HG02610 (cell line): ENCODE results near the gene DPYD.

Experiments
- ATAC-seq: cut with Tn5 transposase; IDR thresholded peaks from one replicate; pipeline ENCODE4 v1.9.1; 2021; ENCODE audit warnings: mild to moderate bottlenecking, moderate library complexity; ENCODE audit not compliant: unreplicated experiment

DPYD gene

DNA sequence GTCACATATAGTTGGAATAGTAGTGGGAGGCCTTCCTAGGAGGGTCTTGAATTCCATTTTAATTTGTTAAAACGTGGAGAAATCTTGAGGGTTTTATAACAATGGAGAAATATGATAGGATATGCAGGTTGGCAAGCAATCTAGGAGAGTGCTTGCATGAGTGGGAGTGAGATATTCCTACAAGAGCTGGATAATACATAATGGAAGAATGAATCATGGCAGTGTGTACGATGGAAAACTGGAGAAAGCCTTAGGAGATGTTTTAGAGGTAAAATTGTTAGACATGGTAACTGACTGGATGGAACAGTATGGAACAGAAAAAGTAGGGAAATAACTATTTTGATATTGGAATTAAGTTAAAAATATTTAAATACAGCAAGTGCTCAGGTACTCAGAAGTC is 846.9 kb downstream of the DPYD start:
- ATAC-seq, result no peak

DNA sequence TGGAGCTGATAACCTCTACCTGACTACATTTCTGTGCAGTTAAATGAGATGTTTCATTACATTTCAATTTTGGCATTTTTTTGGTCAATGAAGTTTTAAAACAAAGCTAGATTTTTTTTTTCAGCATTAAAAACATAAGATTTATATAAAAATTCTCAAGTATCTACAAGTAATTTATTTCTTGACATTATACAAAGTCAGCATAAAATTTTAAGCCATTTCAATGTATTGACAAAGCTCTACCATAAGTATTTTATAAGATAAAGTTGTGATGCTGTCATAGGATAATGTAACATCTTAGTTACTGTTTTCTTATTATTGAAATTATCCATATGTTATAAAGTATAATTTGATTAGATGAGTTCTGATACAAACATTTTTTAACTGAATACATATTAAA is 847.7 kb downstream of the DPYD start:
- ATAC-seq, result no peak

DNA sequence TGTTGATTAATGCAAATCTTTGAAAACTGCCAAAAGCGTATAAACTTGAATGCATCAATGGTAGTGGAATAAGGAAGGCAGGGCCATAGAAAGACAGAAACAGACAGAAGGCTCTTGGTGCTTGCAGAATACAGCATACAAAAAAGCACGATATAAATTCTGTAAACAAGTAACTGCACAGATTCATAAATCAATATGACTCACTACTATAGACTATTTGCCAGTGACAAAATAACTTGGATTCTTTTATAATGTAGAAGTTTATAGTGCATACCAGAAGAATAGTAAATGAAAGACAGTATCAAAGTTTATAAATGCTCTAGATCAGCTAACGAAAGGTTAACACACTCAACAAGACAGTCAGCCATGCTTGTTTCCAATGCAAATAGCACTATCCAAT is 849.7 kb downstream of the DPYD start:
- no peak for ATAC-seq

DNA sequence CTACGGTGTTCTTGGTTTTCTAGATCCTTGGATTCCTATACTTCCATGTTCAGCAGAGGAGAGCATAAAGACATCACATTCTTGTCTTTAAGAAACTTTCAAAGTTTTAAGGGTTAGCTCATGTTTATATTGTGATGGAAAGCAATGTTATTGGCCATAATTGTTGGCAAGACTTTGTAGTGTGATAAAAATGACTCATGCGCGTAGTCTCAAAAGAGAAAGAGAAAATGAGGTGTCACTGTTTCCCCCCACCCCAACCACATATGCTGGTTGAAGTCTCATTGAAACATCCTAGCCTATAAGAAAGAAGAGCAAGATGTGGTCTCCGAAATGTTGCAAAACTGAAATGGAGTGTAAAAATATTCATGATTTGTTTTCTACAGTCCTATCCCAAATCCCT is 850.5 kb downstream of the DPYD start:
- ATAC-seq, result no peak

DNA sequence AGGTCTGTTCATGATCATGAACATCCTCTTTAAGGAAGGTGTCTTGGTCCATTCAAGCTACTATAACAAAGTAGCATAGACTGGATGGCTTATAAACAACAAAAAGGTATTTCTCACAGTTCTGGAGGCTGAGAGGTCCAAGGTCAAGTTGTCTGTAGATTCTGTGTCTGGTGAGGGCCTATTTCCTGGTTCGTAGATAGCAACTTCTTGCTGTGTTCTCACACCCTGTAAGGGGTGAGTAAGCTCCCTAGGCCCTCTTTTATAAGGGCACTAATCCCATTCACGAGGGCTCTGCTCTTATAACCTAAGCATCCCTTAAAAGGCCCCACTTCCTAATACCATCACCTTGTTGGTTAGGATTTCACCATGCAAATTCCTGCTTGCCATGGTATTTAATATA is 851.5 kb downstream of the DPYD start:
- ATAC-seq, result no peak

DNA sequence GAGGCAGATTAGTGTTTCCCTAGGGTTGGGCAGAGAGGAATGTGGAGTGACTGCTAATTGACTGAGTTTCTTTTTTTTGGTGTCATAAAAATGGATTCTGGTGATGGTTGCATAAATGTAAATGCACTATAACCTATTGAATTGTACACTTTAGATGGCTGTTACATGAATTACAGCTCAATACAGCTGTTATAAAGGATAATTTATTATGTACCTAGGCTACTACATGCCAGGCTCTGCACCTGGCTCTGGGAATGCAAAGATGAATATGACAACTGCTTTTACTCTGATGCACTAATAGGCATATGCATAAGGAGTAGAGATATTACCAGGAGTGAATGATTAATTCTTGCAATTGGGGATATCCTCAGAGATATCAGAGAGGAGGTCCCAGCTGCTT is 854.0 kb downstream of the DPYD start:
- no peak for ATAC-seq

DNA sequence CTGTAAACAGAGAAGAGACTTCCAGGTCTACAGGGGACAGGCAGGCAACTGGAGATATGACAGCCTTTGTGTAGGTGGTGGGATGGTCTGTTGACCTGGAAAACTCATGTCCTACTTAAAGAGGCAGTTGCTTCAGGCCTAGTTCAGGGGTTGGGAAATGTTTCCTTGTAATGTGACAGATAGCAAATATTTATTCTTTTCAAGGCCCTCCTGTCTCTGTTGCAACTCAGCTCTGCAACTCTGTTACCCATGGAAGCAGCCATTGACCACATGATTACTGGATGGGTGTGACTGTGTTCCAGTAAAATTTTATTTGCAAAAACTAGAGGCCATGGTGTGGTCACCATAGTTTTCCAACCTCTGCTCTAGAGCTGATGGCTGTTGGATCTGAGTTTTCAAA is 857.3 kb downstream of the DPYD start:
- no peak for ATAC-seq

DNA sequence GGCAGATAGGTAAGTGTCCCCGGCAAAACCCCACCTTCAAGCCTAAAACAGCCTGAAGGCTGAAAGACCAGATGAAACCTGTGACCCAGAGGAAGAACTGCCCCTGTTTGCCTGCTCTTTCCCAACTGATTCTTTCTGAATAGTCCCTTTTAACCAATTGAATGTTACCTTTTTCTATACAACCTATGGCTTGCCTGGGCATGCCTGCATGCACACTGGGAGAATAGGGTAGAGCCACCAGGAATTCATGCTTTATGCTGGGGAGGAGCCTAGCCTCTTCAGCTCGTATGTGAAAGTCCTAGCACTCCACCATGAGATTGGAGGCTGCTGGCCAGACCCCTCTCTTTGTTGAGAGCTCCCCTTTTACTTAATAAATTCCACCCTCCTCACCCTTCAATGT is 859.2 kb downstream of the DPYD start:
- no peak for ATAC-seq

DNA sequence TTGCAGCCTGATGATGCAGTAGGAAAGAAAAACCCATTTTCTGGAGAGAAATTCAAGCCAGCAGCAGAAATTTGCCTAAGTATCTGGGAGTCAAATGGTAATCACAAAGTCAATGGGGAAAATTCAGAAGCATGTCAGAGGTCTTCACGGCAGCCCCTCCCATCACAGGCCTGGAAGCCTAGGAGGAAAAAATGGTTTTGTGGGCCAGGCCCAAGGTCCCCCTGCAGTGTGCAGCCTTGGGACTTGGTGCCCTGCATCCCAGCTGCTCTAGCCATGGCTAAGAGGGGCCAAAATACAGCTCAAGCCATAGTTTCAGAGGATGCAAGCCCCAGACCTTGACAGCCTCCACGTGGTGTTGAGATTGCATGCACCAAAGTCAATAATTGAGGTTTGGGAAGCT is 864.4 kb downstream of the DPYD start:
- no peak for ATAC-seq

DNA sequence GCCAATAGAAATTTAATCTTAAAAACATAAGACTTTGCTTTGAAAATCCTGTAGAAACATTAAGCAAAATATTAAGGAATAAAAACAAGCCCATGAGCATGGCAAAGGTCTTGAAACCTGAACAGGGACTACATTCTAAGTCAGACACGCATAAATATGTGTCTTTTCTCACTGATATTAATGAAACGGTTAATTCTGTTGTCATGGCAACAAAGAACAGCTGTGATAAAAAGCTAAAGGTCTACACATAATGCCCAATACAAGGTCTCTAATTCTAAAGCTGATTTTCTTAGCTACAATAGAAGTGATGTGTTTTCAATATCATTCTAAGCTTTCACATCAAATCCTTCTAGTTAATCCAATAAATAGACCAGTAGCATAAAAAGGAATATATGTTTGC is 867.6 kb downstream of the DPYD start:
- ATAC-seq, result no peak

DNA sequence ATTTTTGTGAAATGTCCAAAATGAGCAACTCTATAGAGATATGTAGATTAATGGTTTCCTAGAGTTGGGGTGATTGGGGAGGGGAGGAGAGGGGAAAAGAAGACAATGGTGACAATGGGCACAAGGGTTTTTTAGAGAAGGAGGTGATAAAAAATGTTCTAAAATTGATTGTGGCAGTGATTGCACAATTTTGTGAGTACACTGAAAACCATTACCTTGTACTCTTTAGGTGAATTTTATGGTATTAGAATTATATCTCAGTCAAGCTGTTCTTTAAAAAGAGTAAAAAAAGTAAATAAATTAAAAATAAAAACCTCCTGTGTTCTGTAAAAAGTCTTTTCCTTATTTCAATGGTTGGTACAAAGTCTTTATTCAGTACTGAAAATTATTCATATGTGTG is 869.0 kb downstream of the DPYD start:
- ATAC-seq, result no peak

DNA sequence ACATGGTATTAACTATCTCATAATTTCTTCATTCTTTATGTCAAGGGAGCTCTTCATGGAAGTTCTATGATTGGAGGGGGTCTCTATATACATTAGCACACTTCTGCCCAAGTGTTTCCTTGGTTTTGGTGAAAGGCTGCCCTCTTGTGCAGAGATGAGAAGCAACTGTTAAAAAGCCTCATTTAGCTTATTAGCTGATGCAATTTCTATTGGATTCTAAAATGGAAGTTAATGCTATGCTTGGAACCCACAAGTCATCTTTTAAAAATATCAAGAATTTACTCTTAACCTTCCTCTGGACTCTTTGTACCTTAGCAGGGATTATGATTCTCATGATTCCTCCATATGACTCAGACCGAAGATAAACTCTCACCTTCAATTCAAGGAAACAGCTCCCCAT is 870.3 kb downstream of the DPYD start:
- ATAC-seq, result no peak

DNA sequence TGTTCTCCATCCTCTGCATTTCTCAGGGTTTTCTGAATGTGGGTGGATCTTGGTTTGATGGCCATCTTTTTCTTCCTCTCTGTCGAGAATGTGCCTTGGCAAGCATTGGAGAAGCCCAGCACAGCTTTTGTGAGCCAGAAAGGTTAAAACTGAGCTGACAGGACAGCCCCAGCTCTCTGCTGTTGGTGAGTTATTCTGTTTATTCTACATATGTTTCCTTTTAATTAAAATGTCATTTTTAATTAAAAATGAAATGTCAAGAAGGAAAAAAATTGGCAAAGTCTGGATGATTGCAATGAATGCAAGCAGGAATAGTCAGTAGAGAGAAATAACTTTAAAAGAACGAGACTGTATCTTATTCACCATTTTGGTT is 873.4 kb downstream of the DPYD start:
- no peak for ATAC-seq

DNA sequence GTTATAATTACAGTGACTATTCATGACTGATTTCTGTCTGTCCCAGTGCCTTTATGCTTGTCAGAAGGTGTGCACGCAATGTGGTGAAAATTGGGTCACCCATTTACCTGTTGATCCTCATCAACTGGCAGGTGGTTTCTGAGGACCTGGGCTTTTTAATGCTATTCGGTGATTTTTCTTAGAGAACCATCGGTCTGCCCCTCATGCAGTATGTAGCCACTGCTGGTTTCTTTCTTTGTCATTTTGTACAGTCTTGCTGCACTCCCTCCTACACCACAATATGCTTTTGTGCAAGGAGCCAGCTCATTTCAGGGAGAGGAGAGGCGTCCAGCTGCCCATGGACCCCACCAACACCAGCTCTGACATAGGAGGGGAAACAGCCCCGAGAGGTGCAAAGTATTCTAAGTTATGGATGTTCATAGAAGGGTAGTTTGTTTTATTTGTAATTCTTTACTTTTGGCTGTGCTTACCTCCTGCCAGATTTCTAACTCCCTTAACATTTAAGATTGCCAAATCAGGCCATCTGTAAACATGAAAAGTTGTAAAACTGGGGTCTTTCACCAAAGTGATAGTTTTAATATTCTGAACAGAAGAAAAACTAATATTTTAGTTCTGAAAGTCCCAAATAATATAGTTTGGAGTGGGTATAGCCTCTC is 873.9 kb downstream of the DPYD start:
- ATAC-seq, result no peak

DNA sequence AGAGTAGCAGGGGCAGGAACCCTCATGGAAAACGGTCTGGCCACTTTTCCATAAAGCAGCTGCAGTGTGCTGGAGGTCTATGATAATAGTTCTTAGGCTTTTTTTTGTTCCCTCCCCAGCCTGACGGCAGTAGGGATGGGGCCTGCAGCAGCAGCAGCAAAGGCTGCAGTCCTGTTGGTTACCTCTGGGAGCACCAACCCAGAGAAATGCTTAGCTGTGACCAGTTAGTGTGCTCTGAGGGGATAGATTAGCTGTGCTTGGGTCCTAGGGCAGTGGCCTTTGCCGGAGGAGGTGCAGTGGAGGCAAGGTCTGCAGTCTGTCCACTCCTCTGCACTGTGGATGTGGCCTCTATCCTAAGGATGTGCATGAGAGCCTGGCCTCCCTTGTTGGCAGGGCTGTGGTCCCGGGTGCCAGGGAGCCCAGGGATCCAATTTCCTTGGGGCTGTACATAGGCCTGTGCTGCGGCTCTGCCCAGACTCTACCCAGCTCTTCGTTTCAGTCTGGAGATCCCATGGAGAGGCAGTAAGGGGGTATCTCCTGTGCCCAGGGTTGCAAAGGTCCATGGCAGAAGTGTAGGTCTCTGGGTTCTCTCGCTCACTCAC is 876.6 kb downstream of the DPYD start:
- ATAC-seq, result no peak

DNA sequence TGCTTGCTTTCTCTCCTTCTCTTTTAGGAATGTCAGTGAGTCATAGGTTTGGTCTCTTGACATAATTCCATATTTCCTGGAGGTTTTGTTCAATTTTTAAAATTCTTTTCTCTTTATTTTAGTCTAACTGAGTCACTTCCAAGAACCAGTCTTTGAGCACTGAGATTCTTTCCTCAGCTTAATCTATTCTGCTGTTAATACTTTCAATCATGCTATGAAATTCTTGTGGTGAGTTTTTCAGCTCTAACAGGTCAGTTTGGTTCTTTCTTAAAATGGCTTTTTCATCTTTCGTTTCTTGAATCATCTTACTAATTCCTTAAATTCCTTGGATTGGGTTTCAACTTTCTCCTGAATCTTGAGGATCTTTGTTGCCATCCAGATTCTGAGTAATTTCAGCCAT is 878.3 kb downstream of the DPYD start:
- no peak for ATAC-seq

DNA sequence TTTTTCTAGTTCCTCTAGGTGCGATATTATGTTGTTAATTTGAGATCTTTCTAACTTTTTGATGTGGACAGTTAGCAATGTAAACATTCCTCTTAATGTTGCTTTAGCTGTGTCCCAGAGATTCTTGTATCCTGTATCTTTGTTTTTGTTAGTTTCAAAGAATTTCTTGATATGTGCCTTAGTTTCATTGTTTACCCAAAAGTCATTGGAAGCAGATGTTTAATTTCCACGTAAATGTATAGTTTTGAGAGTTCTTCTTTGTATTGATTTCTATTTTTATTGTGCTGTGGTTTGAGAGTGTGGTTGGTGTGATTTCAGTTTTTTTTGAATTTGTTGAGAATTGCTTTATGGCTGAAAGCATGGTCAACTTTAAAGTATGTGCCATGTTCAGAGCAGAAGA is 879.8 kb downstream of the DPYD start:
- ATAC-seq, result no peak

DNA sequence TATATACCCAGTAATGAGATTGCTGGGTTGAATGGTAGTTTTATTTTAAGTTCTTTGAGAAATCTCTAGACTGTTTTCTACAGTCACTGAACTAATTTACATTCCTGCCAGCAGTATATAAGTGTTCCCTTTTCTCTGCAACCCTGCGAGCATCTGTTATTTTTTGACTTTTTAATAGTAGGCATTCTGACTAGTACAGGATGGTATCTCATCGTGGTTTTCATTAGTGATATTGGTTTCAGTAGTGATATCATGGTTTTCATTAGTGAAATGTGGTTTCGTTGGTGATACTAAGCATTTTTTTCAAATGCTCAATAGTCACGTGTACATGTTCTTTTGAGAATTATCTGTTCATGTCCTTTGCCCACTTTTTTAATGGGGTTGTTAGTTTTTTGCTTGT is 882.4 kb downstream of the DPYD start:
- no peak for ATAC-seq

DNA sequence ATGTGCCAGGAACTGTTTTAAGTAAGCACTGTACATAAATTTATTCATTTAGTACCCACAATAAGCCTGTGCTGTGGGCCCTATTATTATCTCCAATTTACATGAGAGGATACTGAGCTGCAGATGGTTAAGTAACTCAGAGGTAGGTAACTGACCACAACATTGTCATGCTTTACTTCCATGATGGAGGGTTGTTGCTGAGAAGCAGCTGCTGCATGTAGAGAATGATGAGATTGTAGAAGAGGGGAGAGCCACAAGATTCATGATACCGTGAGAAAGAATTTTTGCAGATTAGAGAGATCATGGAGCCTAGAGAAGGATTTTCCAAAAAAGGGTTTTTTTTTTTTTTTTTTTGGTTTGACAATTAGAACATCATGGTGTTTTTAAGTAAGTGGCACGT is 886.2 kb downstream of the DPYD start:
- no peak for ATAC-seq

DNA sequence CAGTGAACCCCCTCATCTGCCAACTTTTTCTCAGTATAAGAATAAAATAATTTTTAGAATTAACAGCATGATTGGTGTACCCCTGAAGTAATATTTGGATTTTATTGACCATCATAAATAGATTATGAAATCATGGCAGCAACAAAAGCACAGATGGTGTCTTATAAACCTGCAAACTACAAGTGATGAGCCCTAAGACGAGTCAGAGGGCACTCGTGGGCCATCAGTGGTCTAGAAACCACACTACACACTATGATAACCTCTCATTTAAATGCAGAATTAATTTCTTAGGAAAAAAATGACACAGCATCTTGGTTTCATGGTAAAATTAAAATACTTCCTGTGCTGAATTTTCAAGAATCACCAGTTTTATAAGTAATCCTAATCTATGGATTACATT is 886.9 kb downstream of the DPYD start:
- no peak for ATAC-seq
